HG03196 (cell line): ENCODE measurements around the gene PRSS12.
A peak's percentile ranks its signal among the peaks of the same experiment; 100 is the strongest.
"Not testable (repeated sequence)": the region's sequence is repeated elsewhere in the genome, so short reads cannot be mapped to it uniquely, and the experiment has no call there.

ENCODE experiments used
- ATAC-seq: cut with Tn5 transposase; IDR thresholded peaks from one replicate; pipeline ENCODE4 v1.9.1; 2021; ENCODE audit not compliant: unreplicated experiment

Gene PRSS12

GRCh38 chr4:118325431-118325830, 27.4 kb downstream of the PRSS12 start:
- ATAC-seq = no peak

DNA sequence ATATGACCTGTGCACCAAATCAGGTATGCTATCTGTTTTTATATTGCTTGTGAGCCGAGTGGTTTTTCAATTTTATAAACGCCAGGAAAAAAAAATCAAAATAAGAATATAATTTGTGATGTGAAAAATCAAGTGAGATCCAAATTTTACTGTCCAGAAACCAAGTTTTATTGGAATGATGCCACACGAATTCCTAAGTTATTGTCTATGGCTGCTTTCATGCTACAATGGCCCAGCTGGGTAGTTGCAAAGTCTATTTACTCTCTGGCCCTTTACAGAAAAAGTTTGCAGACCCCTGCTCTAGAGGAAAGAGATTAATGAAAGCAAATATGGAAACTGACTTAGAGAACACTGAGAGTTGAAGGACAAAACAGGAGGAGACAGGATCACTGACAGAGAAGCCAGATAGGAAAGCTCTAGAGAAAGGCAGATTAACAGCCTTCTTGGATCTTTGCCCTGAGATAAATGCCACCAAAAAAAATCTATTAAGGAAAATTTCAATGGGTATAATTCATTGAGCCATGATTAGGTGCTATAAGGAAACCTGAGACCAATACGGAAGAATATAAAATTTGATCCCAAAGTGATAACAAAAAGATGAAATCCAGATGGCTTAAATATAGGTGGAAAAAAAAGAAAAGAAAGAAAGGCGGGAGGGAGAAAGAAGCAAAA, 29.8 kb downstream of the PRSS12 start:
- no peak for ATAC-seq

GRCh38 chr4:118318931-118319330, 33.9 kb downstream of the PRSS12 start:
- no peak for ATAC-seq

DNA sequence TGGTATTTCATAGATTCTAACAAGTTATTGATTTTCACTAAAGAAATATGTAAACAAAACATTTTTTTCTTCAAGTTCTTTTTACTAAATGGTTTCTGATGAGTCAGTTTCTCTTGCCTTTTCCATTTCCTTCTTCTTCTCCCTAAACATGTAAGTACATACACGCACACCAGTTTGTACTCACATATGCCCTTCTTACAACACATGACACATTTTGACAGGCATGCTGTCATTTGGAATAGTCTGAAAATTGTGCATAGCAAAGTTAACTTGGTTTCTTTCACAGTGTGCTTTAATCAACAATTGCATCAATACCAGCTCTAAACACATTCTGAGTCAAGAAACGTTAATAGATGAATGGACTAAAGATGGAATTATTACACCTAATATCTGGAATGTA, 35.1 kb downstream of the PRSS12 start:
- no peak for ATAC-seq

DNA sequence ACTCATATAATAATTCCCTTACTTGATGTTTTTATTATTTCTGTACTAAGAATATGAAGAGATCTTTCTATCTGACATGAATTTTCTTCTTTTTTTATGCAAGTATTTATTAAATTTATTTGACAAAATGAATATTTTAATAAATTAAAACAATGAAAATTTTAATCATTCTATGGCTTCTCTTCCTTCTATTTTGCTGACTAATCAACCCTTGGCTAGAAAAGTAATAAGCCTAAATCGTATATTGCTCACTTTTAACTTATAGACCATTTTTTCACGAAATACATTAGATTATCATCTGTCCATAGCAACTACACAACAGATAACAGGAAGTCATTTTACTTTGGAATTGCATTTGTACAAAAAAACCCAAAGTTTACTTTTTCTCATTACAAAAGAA, 38.6 kb downstream of the PRSS12 start:
- ATAC-seq = no peak

DNA sequence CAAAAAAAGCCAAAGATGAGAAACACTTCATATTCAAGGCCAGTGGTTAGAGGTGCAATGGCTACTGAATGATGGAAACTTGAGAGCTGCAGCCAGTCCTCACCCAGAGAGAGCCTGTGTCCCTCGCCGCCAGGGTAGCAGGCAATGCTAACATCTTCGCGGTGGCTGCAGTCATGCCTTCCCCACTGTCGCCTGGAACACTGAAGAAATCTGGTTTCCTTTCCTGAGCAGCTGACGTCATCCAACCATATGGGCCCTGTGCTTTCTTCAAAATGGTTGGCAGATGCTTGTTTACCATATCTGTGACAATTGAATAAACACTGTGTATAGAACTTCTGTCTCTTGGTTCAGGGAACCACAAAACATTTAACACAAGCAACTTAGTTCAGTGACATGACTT, 39.7 kb downstream of the PRSS12 start:
- ATAC-seq = no peak

- ATAC-seq = no peak
Observed at GRCh38 chr4:118308306-118309030, 44.3 kb downstream of the PRSS12 start.

DNA sequence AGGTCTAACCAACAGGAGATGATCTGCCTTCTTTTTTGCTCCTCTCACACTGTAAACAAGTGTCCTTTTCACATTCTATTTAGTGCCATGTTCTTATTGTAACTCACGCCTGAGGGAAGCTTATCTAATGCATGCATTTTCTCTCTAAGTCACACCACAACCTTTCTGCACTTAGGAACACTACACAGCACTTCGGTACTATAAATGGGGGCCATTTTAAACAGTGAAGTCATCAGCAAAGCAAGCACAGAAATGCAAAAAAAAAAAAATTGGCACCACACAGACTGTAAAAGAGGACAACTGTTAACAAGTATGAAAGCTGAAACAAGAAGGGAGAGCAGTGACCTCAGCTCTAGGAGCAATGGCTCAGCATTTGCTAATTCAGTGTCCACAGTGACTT, 45.2 kb downstream of the PRSS12 start:
- ATAC-seq = no peak

DNA sequence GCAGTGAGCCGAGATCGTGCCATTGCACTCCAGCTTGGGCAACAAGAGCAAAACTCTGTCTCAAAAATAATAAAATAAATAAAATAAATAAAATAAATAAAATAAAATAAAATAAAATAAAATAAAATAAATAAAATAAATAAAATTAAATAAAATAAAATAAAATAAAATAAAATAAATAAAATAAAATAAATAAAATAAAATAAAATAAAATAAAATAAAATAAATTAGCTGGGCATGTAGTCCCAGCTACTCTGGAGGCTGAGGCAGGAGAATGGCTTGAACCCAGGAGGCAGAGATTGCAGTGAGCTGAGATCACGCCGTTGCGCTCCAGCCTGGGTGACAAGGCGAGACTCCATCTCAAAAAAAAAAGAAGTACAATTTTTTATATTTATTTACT, 53.2 kb downstream of the PRSS12 start:
- not testable (repeated sequence) for ATAC-seq

DNA sequence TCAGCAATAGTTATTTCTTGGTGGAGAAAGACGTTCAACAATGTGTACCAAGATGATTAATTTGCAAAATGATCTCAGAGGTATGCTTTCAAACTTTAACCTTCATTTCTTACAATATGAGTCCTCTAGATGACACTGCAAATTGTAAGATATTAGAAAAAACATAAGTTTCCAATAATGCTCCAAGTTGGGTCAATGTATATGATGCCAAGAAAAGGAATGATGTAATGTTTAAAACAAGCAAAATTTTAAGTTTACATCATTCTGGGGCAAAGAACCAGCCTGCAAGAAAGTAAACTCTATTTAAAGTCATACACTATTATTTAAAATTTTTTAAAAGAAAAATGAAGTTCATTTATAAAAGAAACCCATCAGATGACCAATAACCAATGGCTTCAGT, 56.1 kb downstream of the PRSS12 start:
- no peak for ATAC-seq

DNA sequence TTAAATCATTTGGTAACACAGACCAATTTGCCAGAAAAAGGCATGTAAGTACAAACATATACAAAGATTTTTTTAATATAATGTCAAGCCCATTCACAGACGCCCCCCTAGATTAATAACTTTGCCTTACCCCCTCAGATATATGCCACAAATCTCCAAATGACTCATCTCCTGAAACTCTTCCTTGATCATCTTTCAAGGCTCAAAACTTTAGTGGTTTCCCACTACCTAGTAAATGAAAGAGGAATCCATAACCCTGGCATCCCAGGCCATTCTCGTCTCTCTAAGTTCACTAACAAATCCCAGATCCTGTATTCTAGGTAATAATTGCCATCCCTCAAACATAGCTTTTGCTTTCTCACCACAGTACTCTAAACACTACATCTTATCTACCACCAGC, 61.9 kb downstream of the PRSS12 start:
- ATAC-seq = no peak

DNA sequence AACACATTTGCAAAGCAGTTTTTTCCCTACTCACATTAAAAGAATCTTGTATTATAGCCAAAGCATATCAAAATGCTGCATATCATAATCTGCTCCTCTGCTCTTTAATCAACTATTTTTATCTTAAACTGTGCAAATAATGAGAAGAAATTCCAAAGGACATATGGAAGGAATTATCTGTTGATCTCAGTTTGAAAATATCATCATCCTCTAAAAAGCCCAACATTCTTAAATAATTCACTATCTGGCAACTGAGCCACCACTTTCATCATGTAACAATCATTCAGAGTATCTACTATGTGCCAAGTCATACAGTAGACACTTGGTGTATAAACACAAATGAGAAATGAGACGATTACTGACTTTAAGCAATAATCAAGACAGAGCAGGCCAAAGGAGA, 63.0 kb downstream of the PRSS12 start:
- no peak for ATAC-seq

- ATAC-seq = no peak
Observed at GRCh38 chr4:118287711-118288451, 64.9 kb downstream of the PRSS12 start.

- no peak for ATAC-seq
Observed at GRCh38 chr4:118286685-118287084, 66.1 kb downstream of the PRSS12 start.

DNA sequence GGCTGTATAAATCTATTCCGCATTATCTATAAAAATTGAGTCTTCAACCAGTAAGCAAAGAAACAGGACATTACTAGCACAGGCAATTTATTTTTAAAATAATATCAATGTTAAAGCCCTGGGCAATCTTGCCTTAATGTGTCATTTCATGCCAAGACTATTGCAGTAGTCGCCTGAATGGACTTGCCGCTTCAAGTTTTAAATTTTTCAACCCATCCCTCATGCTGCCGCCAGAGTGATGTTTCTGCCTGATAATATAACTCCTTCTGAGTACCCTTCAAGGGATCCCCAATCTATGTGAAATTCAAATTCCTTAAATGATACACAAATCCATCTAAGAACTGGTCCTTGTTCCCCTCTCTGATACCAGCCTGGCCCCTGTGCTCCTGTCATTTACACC, 66.9 kb downstream of the PRSS12 start:
- ATAC-seq = no peak

GRCh38 chr4:118284169-118284568, 68.6 kb downstream of the PRSS12 start:
- peak; percentile 43 for ATAC-seq

DNA sequence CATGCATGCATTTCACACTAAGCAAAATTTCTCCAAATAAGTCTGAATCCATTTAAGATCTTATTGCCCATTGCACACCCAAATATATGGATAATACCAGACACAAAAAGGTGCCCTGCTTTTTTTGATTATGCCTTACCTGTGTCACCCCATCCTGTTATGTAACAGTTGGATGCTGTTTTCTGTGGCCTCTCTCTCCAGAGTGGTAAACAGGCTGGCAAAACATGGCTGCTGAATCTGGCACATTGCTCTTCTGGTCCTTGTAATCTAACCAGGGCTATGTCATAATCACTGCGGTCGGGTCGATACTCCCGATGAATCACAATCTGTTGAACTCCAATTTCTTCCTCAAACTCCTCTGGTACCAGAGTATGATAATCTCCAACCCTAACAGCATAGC, 70.1 kb downstream of the PRSS12 start:
- no peak for ATAC-seq

GRCh38 chr4:118281611-118282442, 71.0 kb downstream of the PRSS12 start:
- no peak for ATAC-seq

- peak; percentile 30 for ATAC-seq
Observed at GRCh38 chr4:118280501-118281218, 72.1 kb downstream of the PRSS12 start.

GRCh38 chr4:118279920-118280432, 72.8 kb downstream of the PRSS12 start:
- no peak for ATAC-seq
